Osteoblast (primary cell): ENCODE results near the gene UCHL1. TPM values are rescaled to one million over a fixed set of nuclear protein-coding genes. Genes with fewer than 3 reads are reported as not detected.
A peak's percentile ranks its signal among the peaks of the same experiment; 100 is the strongest.

Source experiments
- DNase-seq: peaks from one replicate; pipeline ENCODE4 v3.0.0; 2011; ENCODE audit warnings: low spot score, mixed read lengths; ENCODE audit not compliant: insufficient read length; ENCODE audit errors: missing footprints
- H2AFZ ChIP-seq: 2 replicates; pipeline ENCODE4 v1.6.0; 2011; ENCODE audit warnings: mild to moderate bottlenecking, low read length
- H3K27ac ChIP-seq: 2 replicates; pipeline ENCODE4 v1.5.1; 2011; ENCODE audit warnings: mild to moderate bottlenecking, low read depth, low read length, moderate library complexity
- H3K27me3 ChIP-seq: 2 replicates; pipeline ENCODE4 v1.6.0; 2012; ENCODE audit warnings: mild to moderate bottlenecking, control low read depth, inconsistent platforms, low read length, moderate library complexity; ENCODE audit not compliant: insufficient read depth
- H3K36me3 ChIP-seq: 2 replicates; pipeline ENCODE4 v1.5.1; 2011; ENCODE audit warnings: mild to moderate bottlenecking, low read length, control low read depth, moderate library complexity; ENCODE audit not compliant: insufficient read depth
- H3K4me1 ChIP-seq: 2 replicates; pipeline ENCODE4 v1.5.1; 2011; ENCODE audit warnings: mild to moderate bottlenecking, low read length, control low read depth, moderate library complexity; ENCODE audit not compliant: insufficient read depth
- H3K4me2 ChIP-seq: 2 replicates; pipeline ENCODE4 v1.6.0; 2011; ENCODE audit warnings: mild to moderate bottlenecking, low read length; ENCODE audit not compliant: insufficient read depth
- H3K4me3 ChIP-seq: fragments of 200-600 bp; sonication (generic); 3 replicates; pipeline ENCODE4 v1.5.1; 2012; ENCODE audit warnings: mild to moderate bottlenecking, low read length, inconsistent platforms; ENCODE audit not compliant: insufficient read depth
- H3K79me2 ChIP-seq: 2 replicates; pipeline ENCODE4 v1.6.0; 2012; ENCODE audit warnings: mild to moderate bottlenecking, low read length, control low read depth, inconsistent platforms; ENCODE audit not compliant: insufficient read depth
- H3K9me3 ChIP-seq: 2 replicates; pipeline ENCODE4 v1.5.1; 2011; ENCODE audit warnings: low read depth, low read length, control low read depth
- H4K20me1 ChIP-seq: 2 replicates; pipeline ENCODE4 v1.6.0; 2012; ENCODE audit warnings: mild to moderate bottlenecking, low read length, control low read depth; ENCODE audit not compliant: insufficient read depth
- CTCF ChIP-seq: IDR thresholded peaks from 2 replicates; pipeline ENCODE4 v1.5.1; 2011; ENCODE audit warnings: mild to moderate bottlenecking, low read depth, low read length, moderate library complexity; ENCODE audit errors: extremely low read depth
- total RNA-seq: library from RNA; depleted of rRNA; stranded (reverse); fragments of >200 nt; gene quantifications from 2 replicates; pipeline ENCODE4 v1.2.3, GENCODE V29; 2012

Gene UCHL1
- total RNA-seq, 1 donor: 348 TPM

- no peak for DNase-seq
- Histone ChIP-seq H3K27me3 (no peaks in the 10 kb centered on the region), H2AFZ (no peak overlapping the region), H3K4me3 (peak overlapping the region; percentile 82), H4K20me1 (peaks cover 7% of the 10 kb centered on the region), H3K4me1 (peaks cover 34% of the 10 kb centered on the region), H3K36me3 (no peaks in the 10 kb centered on the region), H3K79me2 (peaks cover 63% of the 10 kb centered on the region), H3K27ac (peak overlapping the region; percentile 80), H3K4me2 (peak overlapping the region; percentile 95), H3K9me3 (no peaks in the 10 kb centered on the region)
- TF ChIP-seq CTCF: no peak
Measured at GRCh38 chr4:41211951-41212615, 44.6 kb upstream of the UCHL1 start.

- H3K36me3 ChIP-seq: no peaks in the 10 kb centered on the region
- peaks cover 33% of the 10 kb centered on the region for H3K4me1 ChIP-seq
- TF ChIP-seq CTCF: peak; percentile 70
- no peaks in the 10 kb centered on the region for H3K27me3 ChIP-seq
- H3K4me2 ChIP-seq: peak overlapping the region; percentile 95
- H4K20me1 ChIP-seq: peaks cover 7% of the 10 kb centered on the region
- DNase-seq: peak; percentile 86
- peaks cover 57% of the 10 kb centered on the region for H3K79me2 ChIP-seq
- H3K9me3 ChIP-seq: no peaks in the 10 kb centered on the region
- no peak overlapping the region for H2AFZ ChIP-seq
- H3K4me3 ChIP-seq: peak overlapping the region; percentile 82
- peak overlapping the region; percentile 80 for H3K27ac ChIP-seq
Measured at GRCh38 chr4:41212616-41213203, 44.0 kb upstream of the UCHL1 start.

- Histone ChIP-seq H3K27me3 (no peaks in the 10 kb centered on the region), H3K9me3 (no peaks in the 10 kb centered on the region), H3K79me2 (peaks cover 52% of the 10 kb centered on the region), H3K27ac (peak overlapping the region; percentile 80), H3K4me3 (peak overlapping the region; percentile 82), H3K4me2 (peak overlapping the region; percentile 95), H3K36me3 (no peaks in the 10 kb centered on the region), H2AFZ (peak overlapping the region; percentile 17), H4K20me1 (peaks cover 7% of the 10 kb centered on the region), H3K4me1 (peaks cover 26% of the 10 kb centered on the region)
- no peak for DNase-seq
- no peak for TF ChIP-seq CTCF
Measured at GRCh38 chr4:41213625-41214135, 43.0 kb upstream of the UCHL1 start.

GRCh38 chr4:41214136-41214824 is 42.4 kb upstream of the UCHL1 start, which contains the start of gene APBB2:
Gene APBB2, minus strand, starts transcription at chr4:41214542. Its CDS starts 181,288 bp downstream, at chr4:41033254.
- Histone ChIP-seq H3K27me3 (no peaks in the 10 kb centered on the region), H4K20me1 (peaks cover 7% of the 10 kb centered on the region), H3K4me1 (peaks cover 23% of the 10 kb centered on the region), H3K36me3 (no peaks in the 10 kb centered on the region), H3K9me3 (no peaks in the 10 kb centered on the region), H3K79me2 (peaks cover 47% of the 10 kb centered on the region), H3K4me2 (peak within 1 kb of the TSS; percentile 95), H3K4me3 (peak within 1 kb of the TSS; percentile 82), H3K27ac (peak within 1 kb of the TSS; percentile 80), H2AFZ (peak within 1 kb of the TSS; percentile 80)
- DNase-seq: peak; percentile 99
- peak; percentile 47 for TF ChIP-seq CTCF
